ENCODE measurements around the gene ASPA. TPM values are rescaled to one million over a fixed set of nuclear protein-coding genes. Genes with fewer than 3 reads are reported as not detected.
A peak's percentile ranks its signal among the peaks of the same experiment; 100 is the strongest.

ASPA gene
- total and polyA plus RNA-seq, 2 of the 13 experiments (the other 11 are each of a cell fraction or from before 2014, with no cell fraction given): not detected

DNA sequence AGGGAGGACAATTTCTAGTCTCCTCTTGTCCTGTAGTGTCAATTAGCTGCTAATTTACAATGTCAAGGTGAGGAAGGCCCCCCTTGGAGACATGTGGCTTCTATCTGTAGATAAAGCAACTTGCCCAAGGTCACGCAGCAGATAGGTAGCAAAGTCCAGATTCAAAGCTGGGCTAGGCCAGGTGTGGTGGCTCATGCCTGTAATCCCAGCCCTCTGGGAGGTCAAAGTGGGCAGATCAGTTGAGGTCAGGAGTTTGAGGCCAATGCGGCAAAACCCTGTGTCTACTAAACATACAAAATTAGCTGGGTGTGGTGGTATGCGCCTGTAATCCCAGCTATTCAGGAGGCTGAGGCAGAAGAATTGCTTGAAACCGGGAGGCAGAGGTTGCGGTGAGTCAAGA is 70.7 kb downstream of the ASPA start (continued):
- TF ChIP-seq CEBPB (IDR thresholded peaks at IDR 0.05; ENCODE audit: borderline replicate concordance, low read depth, low read length) (no peak), ZNF253 (CRISPR knock-in tag; IDR thresholded peaks at IDR 0.05; ENCODE audit: borderline replicate concordance) (no peak), RARA (CRISPR knock-in tag; IDR thresholded peaks at IDR 0.05) (peak; percentile 75), NFYB (CRISPR knock-in tag; IDR thresholded peaks at IDR 0.05) (no peak), ZNF160 (CRISPR knock-in tag; IDR thresholded peaks at IDR 0.05) (no peak), ZNF496 (CRISPR knock-in tag; IDR thresholded peaks at IDR 0.05; ENCODE audit: insufficient replicate concordance) (no peak), DPF2 (CRISPR knock-in tag; IDR thresholded peaks at IDR 0.05; ENCODE audit: borderline replicate concordance, low read depth) (no peak), CC2D1A (CRISPR knock-in tag; IDR thresholded peaks at IDR 0.05) (no peak), TMF1 (CRISPR knock-in tag; IDR thresholded peaks at IDR 0.05; ENCODE audit: low read depth) (no peak), SOX5 (CRISPR knock-in tag; IDR thresholded peaks at IDR 0.05; ENCODE audit: borderline replicate concordance) (no peak), NR2C2 (CRISPR knock-in tag; IDR thresholded peaks at IDR 0.05; ENCODE audit: borderline replicate concordance) (peak; percentile 53), CCAR2 (optimal IDR thresholded peaks at IDR 0.05; ENCODE audit: low read depth, low read length) (no peak), POLR2AphosphoS5 (IDR thresholded peaks at IDR 0.05; ENCODE audit: low read depth, low read length) (no peak), AGO2 (optimal IDR thresholded peaks at IDR 0.05; ENCODE audit: low read depth, low read length) (no peak), SIX1 (CRISPR knock-in tag; IDR thresholded peaks at IDR 0.05; ENCODE audit: borderline replicate concordance) (no peak)
- TF ChIP-seq, protein P1, sequence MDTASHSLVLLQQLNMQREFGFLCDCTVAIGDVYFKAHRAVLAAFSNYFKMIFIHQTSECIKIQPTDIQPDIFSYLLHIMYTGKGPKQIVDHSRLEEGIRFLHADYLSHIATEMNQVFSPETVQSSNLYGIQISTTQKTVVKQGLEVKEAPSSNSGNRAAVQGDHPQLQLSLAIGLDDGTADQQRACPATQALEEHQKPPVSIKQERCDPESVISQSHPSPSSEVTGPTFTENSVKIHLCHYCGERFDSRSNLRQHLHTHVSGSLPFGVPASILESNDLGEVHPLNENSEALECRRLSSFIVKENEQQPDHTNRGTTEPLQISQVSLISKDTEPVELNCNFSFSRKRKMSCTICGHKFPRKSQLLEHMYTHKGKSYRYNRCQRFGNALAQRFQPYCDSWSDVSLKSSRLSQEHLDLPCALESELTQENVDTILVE (CRISPR knock-in tag; IDR thresholded peaks at IDR 0.05): no peak
- TF ChIP-seq, protein P2, sequence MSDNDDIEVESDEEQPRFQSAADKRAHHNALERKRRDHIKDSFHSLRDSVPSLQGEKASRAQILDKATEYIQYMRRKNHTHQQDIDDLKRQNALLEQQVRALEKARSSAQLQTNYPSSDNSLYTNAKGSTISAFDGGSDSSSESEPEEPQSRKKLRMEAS (IDR thresholded peaks at IDR 0.05): peak; percentile 29
- TF ChIP-seq, protein P3, sequence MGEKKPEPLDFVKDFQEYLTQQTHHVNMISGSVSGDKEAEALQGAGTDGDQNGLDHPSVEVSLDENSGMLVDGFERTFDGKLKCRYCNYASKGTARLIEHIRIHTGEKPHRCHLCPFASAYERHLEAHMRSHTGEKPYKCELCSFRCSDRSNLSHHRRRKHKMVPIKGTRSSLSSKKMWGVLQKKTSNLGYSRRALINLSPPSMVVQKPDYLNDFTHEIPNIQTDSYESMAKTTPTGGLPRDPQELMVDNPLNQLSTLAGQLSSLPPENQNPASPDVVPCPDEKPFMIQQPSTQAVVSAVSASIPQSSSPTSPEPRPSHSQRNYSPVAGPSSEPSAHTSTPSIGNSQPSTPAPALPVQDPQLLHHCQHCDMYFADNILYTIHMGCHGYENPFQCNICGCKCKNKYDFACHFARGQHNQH (CRISPR knock-in tag; IDR thresholded peaks at IDR 0.05): no peak
- TF ChIP-seq, protein P4, sequence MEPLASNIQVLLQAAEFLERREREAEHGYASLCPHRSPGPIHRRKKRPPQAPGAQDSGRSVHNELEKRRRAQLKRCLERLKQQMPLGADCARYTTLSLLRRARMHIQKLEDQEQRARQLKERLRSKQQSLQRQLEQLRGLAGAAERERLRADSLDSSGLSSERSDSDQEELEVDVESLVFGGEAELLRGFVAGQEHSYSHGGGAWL (CRISPR knock-in tag; IDR thresholded peaks at IDR 0.05): no peak
- TF ChIP-seq, protein P5, sequence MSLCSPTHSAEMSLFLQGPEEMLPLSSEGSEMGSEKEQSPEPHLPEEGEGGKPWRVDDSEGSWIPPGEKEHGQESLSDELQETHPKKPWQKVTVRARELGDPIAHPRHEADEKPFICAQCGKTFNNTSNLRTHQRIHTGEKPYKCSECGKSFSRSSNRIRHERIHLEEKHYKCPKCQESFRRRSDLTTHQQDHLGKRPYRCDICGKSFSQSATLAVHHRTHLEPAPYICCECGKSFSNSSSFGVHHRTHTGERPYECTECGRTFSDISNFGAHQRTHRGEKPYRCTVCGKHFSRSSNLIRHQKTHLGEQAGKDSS (CRISPR knock-in tag; IDR thresholded peaks at IDR 0.05; ENCODE audit: borderline replicate concordance, low read depth): no peak
- TF ChIP-seq, protein P6, sequence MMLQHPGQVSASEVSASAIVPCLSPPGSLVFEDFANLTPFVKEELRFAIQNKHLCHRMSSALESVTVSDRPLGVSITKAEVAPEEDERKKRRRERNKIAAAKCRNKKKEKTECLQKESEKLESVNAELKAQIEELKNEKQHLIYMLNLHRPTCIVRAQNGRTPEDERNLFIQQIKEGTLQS (CRISPR knock-in tag; IDR thresholded peaks at IDR 0.05): no peak
- TF ChIP-seq, protein P7, sequence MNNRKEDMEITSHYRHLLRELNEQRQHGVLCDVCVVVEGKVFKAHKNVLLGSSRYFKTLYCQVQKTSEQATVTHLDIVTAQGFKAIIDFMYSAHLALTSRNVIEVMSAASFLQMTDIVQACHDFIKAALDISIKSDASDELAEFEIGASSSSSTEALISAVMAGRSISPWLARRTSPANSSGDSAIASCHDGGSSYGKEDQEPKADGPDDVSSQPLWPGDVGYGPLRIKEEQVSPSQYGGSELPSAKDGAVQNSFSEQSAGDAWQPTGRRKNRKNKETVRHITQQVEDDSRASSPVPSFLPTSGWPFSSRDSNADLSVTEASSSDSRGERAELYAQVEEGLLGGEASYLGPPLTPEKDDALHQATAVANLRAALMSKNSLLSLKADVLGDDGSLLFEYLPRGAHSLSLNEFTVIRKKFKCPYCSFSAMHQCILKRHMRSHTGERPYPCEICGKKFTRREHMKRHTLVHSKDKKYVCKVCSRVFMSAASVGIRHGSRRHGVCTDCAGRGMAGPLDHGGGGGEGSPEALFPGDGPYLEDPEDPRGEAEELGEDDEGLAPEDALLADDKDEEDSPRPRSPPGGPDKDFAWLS (CRISPR knock-in tag; IDR thresholded peaks at IDR 0.05; ENCODE audit: borderline replicate concordance): no peak
